ENCODE data around the gene ZNF80.
"Not testable (repeated sequence)": the region's sequence is repeated elsewhere in the genome, so short reads cannot be mapped to it uniquely, and the experiment has no call there.

The ZNF80 gene

GRCh38 chr3:114260152-114260551 lies 22.8 kb upstream of the ZNF80 start:
- DNase-seq (ENCODE audit: low read depth, low spot score): no peak
- no peak overlapping the region for H3K4me3 ChIP-seq (ENCODE audit: insufficient read length, low read depth)
- H3K36me3 ChIP-seq (ENCODE audit: insufficient read depth, insufficient read length, low read length): no peaks in the 10 kb centered on the region
- TF ChIP-seq YY1 (IDR thresholded peaks at IDR 0.05; ENCODE audit: insufficient read depth, insufficient read length) (no peak), ZNF274 (IDR thresholded peaks at IDR 0.05; ENCODE audit: low read depth, low read length) (no peak), SUZ12 (IDR thresholded peaks at IDR 0.05; ENCODE audit: extremely low read depth, insufficient read depth, insufficient read length) (no peak)
- H3K9me3 ChIP-seq (ENCODE audit: insufficient read depth, low read length): peaks cover 18% of the 10 kb centered on the region; the same call in 1 of the 2 replicates
- H3K27me3 ChIP-seq (ENCODE audit: insufficient read depth, insufficient read length): no peaks in the 10 kb centered on the region
- no peaks in the 10 kb centered on the region for H3K4me1 ChIP-seq (ENCODE audit: insufficient read depth, insufficient read length)
- no peak overlapping the region for H3K9ac ChIP-seq (ENCODE audit: insufficient read length, low read depth)

DNA sequence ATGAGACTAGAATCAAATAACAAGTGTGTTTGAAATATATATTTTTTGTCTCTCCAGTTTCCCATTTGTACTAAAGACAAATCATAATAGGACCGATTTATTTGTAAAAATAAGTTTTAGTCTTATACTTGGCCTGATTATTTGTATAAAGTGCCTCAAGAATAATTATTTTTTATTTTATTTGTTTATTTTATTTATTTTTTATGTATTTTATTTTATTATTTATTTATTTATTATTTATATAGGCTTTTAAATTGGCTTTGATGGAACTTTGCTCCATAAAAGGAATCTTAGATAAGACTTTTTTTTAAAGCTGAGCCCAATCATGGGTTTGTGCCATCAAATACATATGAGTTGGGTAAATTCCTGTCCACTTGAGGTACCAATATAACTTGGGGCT lies 22.2 kb upstream of the ZNF80 start:
- no peaks in the 10 kb centered on the region for H3K4me1 ChIP-seq (ENCODE audit: insufficient read depth, insufficient read length)
- no peaks in the 10 kb centered on the region for H3K36me3 ChIP-seq (ENCODE audit: insufficient read depth, insufficient read length, low read length)
- no peak for DNase-seq (ENCODE audit: low read depth, low spot score)
- no peak overlapping the region for H3K4me3 ChIP-seq (ENCODE audit: insufficient read length, low read depth)
- H3K9me3 ChIP-seq (ENCODE audit: insufficient read depth, low read length): peaks cover 18% of the 10 kb centered on the region; the same call in 1 of the 2 replicates
- H3K27me3 ChIP-seq (ENCODE audit: insufficient read depth, insufficient read length): no peaks in the 10 kb centered on the region
- H3K9ac ChIP-seq (ENCODE audit: insufficient read length, low read depth): no peak overlapping the region
- TF ChIP-seq SUZ12 (IDR thresholded peaks at IDR 0.05; ENCODE audit: extremely low read depth, insufficient read depth, insufficient read length): no peak
- no peak for TF ChIP-seq YY1 (IDR thresholded peaks at IDR 0.05; ENCODE audit: insufficient read depth, insufficient read length)
- no peak for TF ChIP-seq ZNF274 (IDR thresholded peaks at IDR 0.05; ENCODE audit: low read depth, low read length)

DNA sequence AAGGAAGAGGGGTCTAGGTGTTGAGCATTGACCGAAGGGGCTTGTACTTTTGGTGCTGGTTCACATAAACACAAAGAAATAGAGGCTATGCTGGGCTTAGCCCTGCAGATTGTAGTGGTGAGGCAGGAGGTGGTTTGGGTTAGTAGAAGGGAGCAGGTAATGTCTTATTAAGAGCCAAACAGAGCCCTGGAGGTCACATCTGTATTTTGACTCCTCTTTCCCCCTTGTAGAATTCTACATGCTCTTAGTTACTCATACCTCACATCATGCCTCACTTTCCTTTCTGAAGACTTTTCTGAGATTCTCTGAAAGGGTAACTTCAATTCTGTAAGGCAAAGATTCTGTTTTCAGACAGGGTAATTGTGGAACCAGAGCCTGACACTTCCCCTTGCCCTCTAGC lies 16.1 kb upstream of the ZNF80 start:
- H3K4me1 ChIP-seq (ENCODE audit: insufficient read depth, insufficient read length): no peaks in the 10 kb centered on the region
- no peak overlapping the region for H3K4me3 ChIP-seq (ENCODE audit: insufficient read length, low read depth)
- no peaks in the 10 kb centered on the region for H3K36me3 ChIP-seq (ENCODE audit: insufficient read depth, insufficient read length, low read length)
- TF ChIP-seq SUZ12 (IDR thresholded peaks at IDR 0.05; ENCODE audit: extremely low read depth, insufficient read depth, insufficient read length) (no peak), ZNF274 (IDR thresholded peaks at IDR 0.05; ENCODE audit: low read depth, low read length) (no peak), YY1 (IDR thresholded peaks at IDR 0.05; ENCODE audit: insufficient read depth, insufficient read length) (no peak)
- no peak for DNase-seq (ENCODE audit: low read depth, low spot score)
- H3K27me3 ChIP-seq (ENCODE audit: insufficient read depth, insufficient read length): no peaks in the 10 kb centered on the region
- no peak overlapping the region for H3K9ac ChIP-seq (ENCODE audit: insufficient read length, low read depth)
- no peaks in the 10 kb centered on the region for H3K9me3 ChIP-seq (ENCODE audit: insufficient read depth, low read length)

DNA sequence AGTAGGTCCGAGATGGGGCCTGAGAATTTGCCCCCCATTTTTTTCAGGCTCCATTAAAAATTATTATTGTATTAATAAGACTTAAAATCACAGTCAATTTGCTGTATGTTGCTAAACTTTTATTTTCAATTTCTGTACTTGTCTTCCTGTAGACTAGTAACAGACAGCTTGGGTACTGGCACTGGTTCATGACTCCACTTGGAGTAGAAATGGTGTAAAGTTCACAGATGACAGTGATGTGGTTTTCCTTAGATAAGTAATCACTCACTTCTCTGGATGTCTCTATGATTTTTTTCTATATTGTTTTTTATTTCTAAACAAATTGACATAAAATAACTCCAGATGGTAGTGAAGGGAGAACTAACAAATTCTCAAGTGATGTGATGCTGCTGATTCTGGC lies 15.6 kb upstream of the ZNF80 start:
- TF ChIP-seq ZNF274 (IDR thresholded peaks at IDR 0.05; ENCODE audit: low read depth, low read length): no peak
- no peak overlapping the region for H3K9ac ChIP-seq (ENCODE audit: insufficient read length, low read depth)
- H3K4me1 ChIP-seq (ENCODE audit: insufficient read depth, insufficient read length): no peaks in the 10 kb centered on the region
- H3K27me3 ChIP-seq (ENCODE audit: insufficient read depth, insufficient read length): no peaks in the 10 kb centered on the region
- H3K4me3 ChIP-seq (ENCODE audit: insufficient read length, low read depth): no peak overlapping the region
- DNase-seq (ENCODE audit: low read depth, low spot score): no peak
- no peaks in the 10 kb centered on the region for H3K36me3 ChIP-seq (ENCODE audit: insufficient read depth, insufficient read length, low read length)
- H3K9me3 ChIP-seq (ENCODE audit: insufficient read depth, low read length): no peaks in the 10 kb centered on the region

GRCh38 chr3:114242947-114243346 lies 5.6 kb upstream of the ZNF80 start:
- no peak for DNase-seq (ENCODE audit: low read depth, low spot score)
- Histone ChIP-seq H3K36me3 (ENCODE audit: insufficient read depth, insufficient read length, low read length) (no peaks in the 10 kb centered on the region), H3K9ac (ENCODE audit: insufficient read length, low read depth) (no peak overlapping the region), H3K9me3 (ENCODE audit: insufficient read depth, low read length) (peaks cover 40% of the 10 kb centered on the region), H3K4me1 (ENCODE audit: insufficient read depth, insufficient read length) (peaks cover 3% of the 10 kb centered on the region), H3K27me3 (ENCODE audit: insufficient read depth, insufficient read length) (no peaks in the 10 kb centered on the region), H3K4me3 (ENCODE audit: insufficient read length, low read depth) (no peak overlapping the region)
- TF ChIP-seq YY1 (IDR thresholded peaks at IDR 0.05; ENCODE audit: insufficient read depth, insufficient read length): no peak
- TF ChIP-seq SUZ12 (IDR thresholded peaks at IDR 0.05; ENCODE audit: extremely low read depth, insufficient read depth, insufficient read length): no peak
- no peak for TF ChIP-seq ZNF274 (IDR thresholded peaks at IDR 0.05; ENCODE audit: low read depth, low read length)

- H3K9me3 ChIP-seq (ENCODE audit: insufficient read depth, low read length): peaks cover 43% of the 10 kb centered on the region
- no peak for DNase-seq (ENCODE audit: low read depth, low spot score)
- H3K36me3 ChIP-seq (ENCODE audit: insufficient read depth, insufficient read length, low read length): no peaks in the 10 kb centered on the region
- H3K4me1 ChIP-seq (ENCODE audit: insufficient read depth, insufficient read length): peaks cover 3% of the 10 kb centered on the region
- TF ChIP-seq ZNF274 (IDR thresholded peaks at IDR 0.05; ENCODE audit: low read depth, low read length): no peak
- no peak for TF ChIP-seq YY1 (IDR thresholded peaks at IDR 0.05; ENCODE audit: insufficient read depth, insufficient read length)
- TF ChIP-seq SUZ12 (IDR thresholded peaks at IDR 0.05; ENCODE audit: extremely low read depth, insufficient read depth, insufficient read length): no peak
- no peak overlapping the region for H3K9ac ChIP-seq (ENCODE audit: insufficient read length, low read depth)
- no peak overlapping the region for H3K4me3 ChIP-seq (ENCODE audit: insufficient read length, low read depth)
- no peaks in the 10 kb centered on the region for H3K27me3 ChIP-seq (ENCODE audit: insufficient read depth, insufficient read length)
Measured at GRCh38 chr3:114241262-114241661, 3.9 kb upstream of the ZNF80 start.

GRCh38 chr3:114238146-114238785 lies 888 bp upstream of the ZNF80 start:
- not testable (repeated sequence) for H3K9ac ChIP-seq (ENCODE audit: insufficient read length, low read depth); DNase-seq (ENCODE audit: low read depth, low spot score); H3K4me1 ChIP-seq (ENCODE audit: insufficient read depth, insufficient read length); H3K27me3 ChIP-seq (ENCODE audit: insufficient read depth, insufficient read length); H3K4me3 ChIP-seq (ENCODE audit: insufficient read length, low read depth); H3K36me3 ChIP-seq (ENCODE audit: insufficient read depth, insufficient read length, low read length)
- H3K9me3 ChIP-seq (ENCODE audit: insufficient read depth, low read length): peaks cover 23% of the 10 kb centered on the region; the same call in 1 of the 2 replicates

GRCh38 chr3:114235431-114235830 lies 1.9 kb downstream of the ZNF80 start:
- Histone ChIP-seq H3K36me3 (ENCODE audit: insufficient read depth, insufficient read length, low read length) (no peaks in the 10 kb centered on the region), H3K9ac (ENCODE audit: insufficient read length, low read depth) (no peak overlapping the region), H3K27me3 (ENCODE audit: insufficient read depth, insufficient read length) (no peaks in the 10 kb centered on the region), H3K9me3 (ENCODE audit: insufficient read depth, low read length) (peaks cover 18% of the 10 kb centered on the region; the same call in 1 of the 2 replicates), H3K4me1 (ENCODE audit: insufficient read depth, insufficient read length) (peaks cover under 1% of the 10 kb centered on the region), H3K4me3 (ENCODE audit: insufficient read length, low read depth) (no peak overlapping the region)
- DNase-seq (ENCODE audit: low read depth, low spot score): no peak
- TF ChIP-seq ZNF274 (IDR thresholded peaks at IDR 0.05; ENCODE audit: low read depth, low read length): no peak
- no peak for TF ChIP-seq YY1 (IDR thresholded peaks at IDR 0.05; ENCODE audit: insufficient read depth, insufficient read length)
- TF ChIP-seq SUZ12 (IDR thresholded peaks at IDR 0.05; ENCODE audit: extremely low read depth, insufficient read depth, insufficient read length): no peak

Data from NT2/D1 (cell line).